HG03520 (cell line): ENCODE results near the gene ATP10B.

Experiments used
- ATAC-seq: cut with Tn5 transposase; IDR thresholded peaks from one replicate; pipeline ENCODE4 v1.9.1; 2021; ENCODE audit warnings: mild to moderate bottlenecking, moderate library complexity; ENCODE audit not compliant: unreplicated experiment

The ATP10B gene

DNA sequence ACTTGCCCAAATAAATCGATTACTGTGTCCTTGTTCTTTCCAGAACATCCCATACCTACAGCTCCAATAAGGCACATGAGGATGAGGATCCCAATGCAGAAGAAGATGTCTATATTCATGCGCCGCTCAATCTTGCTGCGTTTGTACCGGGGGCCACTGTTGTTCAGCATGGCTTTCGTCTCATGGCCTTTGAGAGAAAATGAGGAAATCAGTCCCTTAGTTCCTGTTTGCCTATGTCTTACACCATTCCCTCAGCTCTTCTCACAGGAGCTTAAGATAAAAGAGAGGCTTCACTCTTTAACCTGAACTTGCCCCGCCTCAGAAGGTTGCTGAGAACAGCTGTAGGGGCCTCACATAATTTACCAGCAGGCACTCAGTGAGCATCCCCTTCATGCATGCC is 211.6 kb downstream of the ATP10B start:
- ATAC-seq, result no peak

DNA sequence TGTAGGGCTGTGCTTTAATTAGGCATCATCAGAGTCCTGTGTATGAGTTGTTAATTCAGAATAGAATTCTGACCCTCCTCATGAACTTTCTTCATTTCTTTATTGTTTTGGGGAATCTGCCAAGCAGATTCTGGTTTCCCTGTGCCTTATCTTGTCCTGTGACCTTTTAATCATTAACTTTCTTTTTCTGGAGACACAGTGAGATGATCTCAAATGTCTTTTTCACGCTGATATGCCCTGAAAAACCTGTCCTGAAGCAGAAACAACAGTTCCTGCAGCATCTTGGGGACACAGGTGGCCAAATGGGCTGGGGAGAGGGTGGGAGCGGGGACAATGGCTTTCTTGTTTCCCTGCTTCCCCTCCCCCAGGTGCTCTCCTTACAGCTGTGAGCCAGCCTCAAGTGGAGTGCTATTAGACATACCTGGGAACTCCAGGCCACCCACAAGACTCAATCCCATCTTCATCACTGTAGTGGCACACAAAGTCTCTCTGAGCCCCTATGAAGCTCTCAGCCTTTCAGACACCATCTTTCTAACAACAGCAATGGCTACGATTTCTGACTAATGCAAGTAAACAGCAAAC is 213.8 kb downstream of the ATP10B start:
- no peak for ATAC-seq

DNA sequence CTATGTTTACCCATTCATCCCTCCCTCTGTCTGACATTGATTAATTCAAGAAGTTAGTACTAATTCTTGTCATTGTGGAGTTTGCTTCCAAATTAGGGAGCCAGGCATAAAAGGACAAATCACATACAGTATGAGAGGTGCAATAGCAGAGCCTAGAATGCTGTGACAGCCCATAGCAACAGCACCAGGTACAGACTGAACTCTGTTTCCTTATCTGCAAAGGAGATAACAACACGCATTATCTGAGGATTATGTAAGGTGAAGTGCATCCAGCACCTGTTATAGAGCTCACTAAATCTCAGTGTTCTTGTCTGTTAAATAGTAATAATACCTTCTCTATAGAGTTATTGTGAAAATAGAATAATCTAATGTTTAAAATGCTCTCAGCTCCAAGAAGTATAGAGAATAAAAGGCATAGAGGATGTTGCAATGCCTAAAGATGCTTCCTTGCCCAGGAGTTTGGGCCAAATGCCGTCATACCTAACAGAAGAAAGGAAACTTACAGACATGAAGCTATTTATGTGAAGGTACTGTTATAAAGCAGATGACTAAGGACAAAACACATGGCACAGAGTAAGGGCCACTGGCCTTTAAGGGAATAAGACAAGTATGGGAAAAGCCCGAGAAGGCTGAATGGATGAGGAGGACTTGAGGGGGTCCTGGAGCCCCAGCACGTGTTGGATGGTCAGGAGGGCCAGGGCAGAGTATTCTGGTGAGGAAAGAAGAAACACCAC is 214.5 kb downstream of the ATP10B start:
- no peak for ATAC-seq

DNA sequence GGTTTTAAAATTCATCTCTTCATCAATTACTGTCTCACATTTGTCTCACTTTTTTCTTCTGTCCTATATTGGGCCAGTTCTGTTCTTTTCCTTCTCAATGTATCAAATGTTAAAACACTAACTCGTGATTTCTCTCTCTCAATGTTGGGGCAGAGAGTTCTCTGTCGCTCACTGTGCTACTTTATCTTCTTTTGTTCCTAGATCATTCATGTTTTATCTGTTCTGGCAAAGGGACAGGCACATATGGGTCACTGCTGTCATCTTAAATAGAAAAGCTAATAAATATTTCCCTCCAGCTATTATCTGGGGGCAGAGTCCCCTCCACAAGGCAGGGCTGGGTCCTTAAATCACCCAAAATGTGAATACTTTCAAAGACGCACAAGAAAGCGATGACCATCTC is 216.3 kb downstream of the ATP10B start:
- no peak for ATAC-seq

DNA sequence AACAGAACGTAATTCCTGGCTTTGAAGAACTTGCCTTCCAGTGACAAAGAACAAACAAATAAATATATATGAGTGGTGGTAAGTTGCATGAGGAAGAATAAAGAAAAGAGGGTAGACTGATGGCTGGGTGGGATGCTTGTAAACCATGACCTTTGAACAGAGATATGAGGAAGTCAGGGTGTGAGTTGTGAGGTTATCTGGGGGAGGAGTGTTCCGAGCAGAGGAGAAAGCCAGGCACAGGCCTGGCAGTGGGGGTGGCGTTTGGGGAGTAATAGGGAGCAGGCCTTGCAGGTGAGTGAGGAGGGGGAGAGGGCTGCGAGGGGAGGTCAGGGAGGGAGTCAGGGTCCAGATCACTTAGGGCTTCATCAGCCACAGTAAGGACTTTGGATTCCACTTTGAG is 217.0 kb downstream of the ATP10B start:
- no peak for ATAC-seq

DNA sequence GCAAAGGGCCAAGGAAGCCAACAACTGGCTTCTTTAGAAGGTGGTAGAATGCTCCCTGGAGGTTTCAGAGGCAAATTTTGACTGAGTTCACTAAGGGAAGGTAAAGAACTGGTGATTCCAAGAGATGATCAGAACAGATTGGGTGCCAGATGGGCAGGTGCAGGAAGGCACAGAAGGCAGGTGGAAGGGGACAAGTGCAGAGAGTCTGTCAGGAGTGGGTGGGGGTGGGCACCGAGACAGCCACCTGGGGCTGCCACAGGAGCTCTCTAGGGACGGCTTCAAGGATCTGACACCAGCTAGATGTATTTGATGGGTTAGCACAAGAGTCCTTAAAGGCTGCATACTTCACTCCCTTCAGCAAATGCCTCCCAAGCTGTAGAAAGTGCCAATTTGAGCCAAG is 223.0 kb downstream of the ATP10B start:
- no peak for ATAC-seq

DNA sequence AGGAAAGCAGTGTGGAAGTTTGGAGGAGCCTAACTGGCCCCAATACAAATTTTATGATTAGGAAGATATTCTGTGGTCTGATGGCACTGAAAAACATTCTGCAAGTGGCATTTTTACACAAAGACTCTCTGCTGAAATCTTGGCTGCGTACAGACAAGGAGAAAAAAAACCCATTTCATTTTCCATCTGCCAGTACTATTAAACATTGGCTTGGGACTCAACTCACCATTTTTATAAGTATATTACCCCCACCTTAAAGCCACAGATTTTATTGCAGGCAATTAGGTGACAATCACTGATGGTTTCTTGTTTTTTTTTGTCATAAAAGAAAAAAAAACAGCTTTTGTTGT is 223.4 kb downstream of the ATP10B start:
- ATAC-seq, result no peak

DNA sequence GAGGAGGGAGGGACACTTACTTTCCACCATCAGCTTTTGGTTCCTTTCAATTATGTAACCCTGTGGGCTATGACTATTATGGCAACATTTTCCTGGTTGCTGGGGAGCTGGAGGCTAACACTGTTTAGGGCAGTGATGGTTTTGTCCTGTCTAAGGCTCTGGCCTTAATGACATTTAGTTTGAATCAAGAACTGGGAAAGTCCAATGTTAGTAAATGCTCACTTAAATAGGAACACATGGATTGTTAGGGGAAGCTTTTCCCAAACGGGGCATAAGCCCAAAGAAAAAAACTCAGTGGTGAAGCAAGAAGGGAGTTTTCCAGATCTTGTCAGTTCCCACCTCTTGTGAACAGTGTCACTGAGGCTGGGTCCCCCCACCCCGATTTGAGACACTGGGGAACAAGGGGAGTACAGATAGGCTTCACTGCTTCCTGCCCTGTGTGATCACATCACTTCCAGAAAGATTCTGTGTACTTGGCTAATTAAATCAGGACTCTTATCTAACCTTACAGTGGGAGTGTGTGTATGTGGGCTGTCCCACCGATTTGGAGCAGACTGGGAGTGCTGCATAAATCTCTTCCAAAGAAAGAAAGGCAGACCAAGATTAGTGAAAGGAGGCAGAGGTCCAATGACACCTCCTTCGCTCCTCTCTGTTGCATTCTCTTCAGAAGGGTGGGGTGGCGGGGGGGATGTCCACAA is 223.9 kb downstream of the ATP10B start:
- no peak for ATAC-seq

DNA sequence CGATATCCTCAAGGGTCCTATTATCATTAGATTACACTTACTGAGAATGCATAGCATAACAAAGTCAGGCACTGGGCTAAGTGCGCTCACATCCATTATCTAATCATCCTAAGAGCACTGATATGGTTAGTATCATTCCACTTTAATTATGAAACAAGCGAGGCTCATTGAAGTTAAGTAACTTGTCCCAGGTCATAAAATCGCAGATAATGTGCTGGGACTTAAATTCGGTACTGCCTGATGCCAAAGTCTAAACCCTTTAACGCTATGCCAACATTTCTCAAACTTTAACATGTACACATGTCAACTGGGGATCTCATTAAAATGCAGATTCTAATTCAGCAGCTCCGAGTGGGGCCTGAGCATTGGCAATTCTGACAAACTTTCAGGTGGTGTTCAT is 225.7 kb downstream of the ATP10B start:
- no peak for ATAC-seq

DNA sequence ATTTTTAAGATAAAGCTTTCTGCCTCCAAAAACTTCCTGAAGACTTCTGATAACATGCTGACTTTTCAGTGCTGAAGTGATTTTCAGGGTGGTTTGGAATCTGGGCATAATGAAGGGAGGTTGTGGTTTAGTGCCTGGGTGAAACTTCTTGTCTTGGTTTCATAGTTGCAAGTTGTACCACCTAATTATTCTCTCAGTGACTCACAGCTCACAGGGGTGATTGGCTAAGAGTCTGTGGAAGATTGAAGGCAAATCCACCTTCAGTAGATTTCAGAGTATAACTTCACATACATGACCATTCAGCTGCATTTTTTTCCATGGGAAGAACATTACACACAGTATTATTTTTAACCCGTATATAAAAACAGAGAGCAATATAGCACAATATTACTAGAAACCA is 230.5 kb downstream of the ATP10B start:
- no peak for ATAC-seq

DNA sequence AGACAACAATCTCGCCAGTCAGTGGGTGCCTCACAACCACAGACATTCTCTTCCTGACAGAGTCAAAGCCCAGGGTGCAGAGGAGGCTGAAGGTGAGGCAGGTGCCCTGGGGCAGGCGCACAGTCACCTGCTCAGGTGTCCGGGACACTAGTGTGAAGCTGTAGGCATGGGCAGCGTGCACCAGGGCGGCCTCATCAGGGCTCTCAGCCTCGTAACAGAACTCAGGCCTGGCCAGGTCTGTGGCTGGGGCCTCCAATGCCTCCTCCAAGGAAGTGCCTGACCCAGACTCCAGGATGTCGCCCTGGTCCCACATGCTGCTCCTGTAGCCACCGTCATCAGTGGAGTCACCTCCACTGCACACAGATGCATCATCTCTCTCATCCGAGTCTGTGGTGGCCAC is 231.6 kb downstream of the ATP10B start:
- no peak for ATAC-seq

DNA sequence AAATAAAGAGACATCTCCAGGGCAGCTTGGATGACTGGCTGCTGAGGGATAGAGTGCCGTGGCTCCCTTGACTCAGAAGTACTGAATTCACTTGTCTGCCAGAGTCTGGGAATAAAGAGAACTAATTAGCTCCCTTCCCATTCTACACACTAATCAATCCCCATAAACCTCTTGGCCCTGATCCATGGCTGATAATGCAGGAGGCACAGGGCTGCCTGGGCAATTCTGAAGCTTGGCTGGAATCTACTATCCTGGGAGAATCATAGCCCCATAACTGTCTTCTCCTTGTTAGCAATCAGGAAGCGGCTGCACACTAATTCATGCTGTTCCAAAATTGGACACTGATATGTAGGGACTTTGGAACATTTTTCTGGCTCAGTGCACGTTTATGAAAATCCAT is 232.6 kb downstream of the ATP10B start:
- no peak for ATAC-seq

DNA sequence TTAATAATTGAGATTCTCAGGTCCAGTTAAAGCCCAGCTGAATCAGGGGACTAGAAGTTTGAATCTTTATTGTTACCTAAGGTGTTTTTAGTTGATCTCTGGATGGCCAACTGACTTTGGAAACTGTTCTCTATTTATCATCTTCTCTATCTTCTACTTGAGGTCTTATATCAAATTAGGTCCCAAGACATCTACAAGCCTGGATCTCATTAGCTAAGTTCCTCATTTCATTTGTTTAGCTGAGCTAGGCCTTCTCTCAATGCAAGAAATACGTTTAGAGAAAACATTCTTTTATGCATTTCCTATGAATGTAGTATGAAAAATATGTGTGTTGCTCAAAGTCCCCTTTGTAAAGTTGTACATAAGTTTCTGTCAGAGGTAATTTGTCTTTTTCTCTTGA is 233.7 kb downstream of the ATP10B start:
- ATAC-seq, result no peak

DNA sequence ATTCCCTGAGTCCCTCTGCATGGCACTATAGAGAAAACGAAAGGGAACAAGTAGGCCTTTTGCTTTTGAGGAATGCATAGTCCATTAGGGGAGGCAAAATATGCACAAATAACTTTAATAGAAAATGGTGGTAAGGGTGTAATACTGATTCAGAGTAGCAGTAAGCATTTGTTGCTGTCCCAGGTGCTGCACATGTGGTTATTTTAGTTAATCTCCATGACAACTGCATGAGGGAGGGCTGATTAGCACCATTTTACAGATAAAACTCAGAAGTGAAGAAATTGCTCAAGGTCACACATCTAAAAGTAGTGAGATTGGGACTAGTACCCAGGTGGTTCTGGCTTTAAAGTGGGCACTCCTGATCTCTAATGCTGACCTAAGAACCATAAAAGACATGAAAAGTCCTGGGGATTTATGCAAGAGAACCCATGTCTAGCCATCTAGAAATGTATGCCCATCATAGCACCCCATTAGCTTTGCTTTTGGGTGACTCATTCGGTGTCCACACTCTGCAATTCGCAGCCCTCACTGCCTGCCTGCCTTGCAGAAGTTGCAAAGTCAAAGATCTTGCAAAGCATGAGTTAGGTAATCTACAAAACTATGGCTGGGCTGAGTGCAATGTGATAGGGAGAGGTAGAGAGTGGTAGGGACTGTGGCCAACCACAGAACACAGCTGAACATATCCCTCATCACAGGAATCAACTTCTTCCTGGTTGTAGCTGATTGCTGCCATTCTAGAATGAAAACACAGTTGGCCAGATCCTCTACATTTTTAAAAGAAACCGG is 235.1 kb downstream of the ATP10B start:
- no peak for ATAC-seq

DNA sequence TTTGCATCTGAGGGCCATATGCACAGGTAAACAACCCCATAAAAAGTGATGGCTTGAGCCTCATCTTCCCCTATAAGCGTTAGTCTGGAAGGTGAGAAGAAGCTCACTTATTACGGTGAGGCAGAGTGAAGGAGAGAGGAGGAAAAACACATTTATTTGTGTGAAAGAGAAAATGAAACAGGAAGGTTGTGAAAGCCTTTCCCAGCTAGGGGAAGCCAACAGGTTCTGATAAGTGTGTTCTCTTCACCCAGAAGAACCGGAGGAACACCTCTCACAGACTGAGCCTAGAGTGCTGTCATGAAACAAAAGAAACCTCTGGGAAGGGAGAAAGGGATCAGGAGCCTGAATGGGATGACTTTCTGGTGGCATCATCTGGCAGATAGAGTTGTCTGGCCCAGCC is 237.9 kb downstream of the ATP10B start:
- no peak for ATAC-seq

DNA sequence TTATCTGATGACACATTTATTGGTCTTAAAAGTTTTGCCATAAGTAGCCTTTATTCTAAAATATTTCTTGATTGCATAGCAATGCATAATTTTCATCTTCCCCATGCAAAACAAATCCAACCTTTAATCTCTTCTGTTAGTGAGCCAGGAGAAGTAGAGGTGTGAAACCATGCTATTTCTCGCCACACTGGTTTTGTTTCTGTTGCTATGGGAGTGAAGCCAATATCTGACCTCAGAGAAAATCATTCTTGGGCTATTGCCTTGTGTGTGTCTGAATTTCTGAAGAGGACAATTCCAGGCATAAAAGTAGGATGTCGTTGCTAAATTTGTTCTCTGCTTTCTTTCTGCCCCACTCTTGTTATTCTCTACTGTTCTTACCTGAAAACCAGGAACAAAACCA is 246.7 kb downstream of the ATP10B start:
- peak; percentile 60 for ATAC-seq

DNA sequence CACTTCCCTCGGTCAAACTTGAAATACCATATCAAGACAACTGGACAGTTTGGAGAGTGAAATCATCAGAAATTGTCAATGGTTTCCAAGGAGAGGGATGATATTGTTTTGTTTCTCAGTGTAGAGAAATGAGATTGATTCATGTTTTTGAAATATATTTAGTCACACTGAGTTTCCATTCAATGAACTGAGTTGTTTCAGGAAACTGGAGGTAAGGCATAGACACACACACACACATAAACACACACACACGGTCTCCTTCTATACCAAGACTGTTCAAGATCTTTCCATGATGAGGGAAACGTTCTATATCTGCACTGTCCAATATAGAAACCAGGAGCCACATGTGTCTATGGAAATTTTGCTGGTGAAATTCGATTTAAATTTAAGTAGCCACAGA is 247.5 kb downstream of the ATP10B start:
- no peak for ATAC-seq

DNA sequence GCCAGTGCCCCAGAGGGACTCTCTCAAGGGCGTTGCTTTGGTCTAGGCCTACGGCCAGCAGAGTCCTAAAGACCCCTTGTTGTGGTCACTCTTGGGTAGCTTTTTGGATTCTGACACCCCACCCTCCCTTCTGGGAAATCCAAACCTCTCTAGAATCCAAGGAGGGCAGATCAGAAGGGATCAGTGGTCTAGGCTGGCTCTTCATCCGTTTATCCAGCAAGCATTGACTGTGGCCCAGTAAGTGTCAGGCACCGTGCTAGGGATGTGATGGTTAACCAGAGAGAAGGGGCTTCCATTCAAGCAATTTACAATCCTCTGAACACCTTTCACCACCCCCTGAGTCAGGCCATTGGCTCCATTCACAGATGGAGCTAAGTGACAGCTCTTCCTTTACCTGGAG is 249.3 kb downstream of the ATP10B start:
- no peak for ATAC-seq

DNA sequence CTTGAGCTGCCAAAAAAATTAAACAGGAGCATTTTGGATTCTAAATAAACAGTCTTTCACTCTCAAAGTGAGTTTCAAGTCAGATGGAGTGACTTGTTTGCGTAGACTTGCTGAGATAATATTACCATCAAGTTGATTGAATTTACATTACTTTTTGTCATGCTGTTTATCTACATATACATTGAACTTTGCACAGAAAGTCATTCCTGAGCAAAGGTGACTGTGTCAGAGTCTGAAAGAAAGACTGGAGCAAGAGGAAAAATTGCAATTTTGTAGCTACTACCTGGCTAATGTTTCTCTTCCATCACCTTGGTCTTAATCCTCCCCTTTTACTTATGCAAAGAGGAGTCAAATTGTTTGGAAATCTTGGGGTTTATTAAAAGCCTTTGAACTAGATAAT is 251.0 kb downstream of the ATP10B start:
- ATAC-seq, result no peak

DNA sequence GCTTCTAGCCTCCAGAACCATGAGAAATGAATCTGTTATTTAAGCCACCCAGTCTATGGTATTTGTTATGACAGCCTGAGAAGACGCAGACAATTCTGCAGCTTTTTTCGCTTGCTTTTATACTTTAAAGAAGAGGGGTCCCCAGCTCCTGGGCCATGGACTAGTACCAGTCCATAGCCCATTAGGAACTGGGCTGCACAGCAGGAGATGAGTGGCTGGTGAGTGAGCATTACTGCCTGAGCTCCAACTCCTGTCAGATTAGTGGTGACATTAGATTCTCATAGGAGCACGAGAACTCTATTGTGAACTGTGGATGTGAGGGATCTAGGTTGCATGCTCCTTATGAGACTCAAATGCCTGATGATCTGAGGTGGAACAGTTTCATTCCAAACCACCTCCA is 278.7 kb downstream of the ATP10B start:
- ATAC-seq, result no peak

DNA sequence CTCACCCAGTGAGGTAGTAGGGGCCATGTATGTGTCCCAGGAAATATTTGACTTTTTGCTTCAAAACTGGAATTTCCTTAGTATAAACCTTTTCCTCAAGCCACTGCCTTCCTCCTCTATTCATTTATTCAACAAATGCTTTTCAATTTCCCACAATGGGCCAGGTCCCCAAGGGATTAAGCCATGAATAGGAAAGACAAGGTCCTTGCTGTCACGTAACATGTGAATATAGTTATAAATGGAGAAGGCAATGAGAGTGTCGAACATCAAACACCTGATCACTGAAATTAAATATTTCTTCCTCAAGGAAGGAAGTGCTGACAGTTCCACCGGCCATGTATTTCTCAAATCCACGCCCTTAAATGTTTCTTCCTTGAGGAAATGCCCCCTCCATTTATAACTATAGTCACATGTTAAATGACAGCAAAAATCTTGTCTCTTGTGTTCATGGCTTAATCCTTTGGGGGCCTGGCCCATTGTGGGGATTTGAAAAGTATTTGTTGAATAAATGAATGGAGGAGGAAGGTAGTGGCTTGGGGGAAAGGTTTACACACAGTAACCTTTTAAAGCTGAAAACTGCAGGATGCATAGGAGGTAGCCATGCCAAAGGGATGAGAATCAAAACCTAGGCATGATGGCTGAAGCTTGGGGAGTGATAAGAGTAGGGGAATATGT is 284.8 kb downstream of the ATP10B start:
- no peak for ATAC-seq
